GM12878 (cell line): Measurements from ENCODE around the gene GAGE12J. TPM values are rescaled to one million over a fixed set of nuclear protein-coding genes. Genes with fewer than 3 reads are reported as not detected.

Source experiments
- ATAC-seq: fragments of 200-7000 bp; cut with Tn5 transposase; 3 replicates; pipeline ENCODE4 v1.9.1; 2020; ENCODE audit warnings: mild to moderate bottlenecking, moderate library complexity
- BruUV-seq: library from RNA; stranded (reverse); fragments of 400-500 nt; replicated peaks from 2 replicates; lab custom pipeline; 2021; lab: Mats Ljungman, UMichigan
- CTCF ChIA-PET: fragments of 300-600 bp; sonication (Branson Sonifier 250); formaldehyde crosslinking; extraction: SDS; loops from one replicate; lab custom pipeline; 2021; ENCODE audit warnings: inconsistent platforms; lab: Yijun Ruan, JAX
- POLR2A ChIA-PET: fragments of 350-600 bp; formaldehyde crosslinking; extraction: SDS; loops from one replicate; lab custom pipeline; 2021; ENCODE audit warnings: inconsistent platforms; lab: Charles Lee
- RAD21 ChIA-PET: fragments of 300-600 bp; sonication (Branson Sonifier 250); formaldehyde crosslinking; loops from one replicate; lab custom pipeline; 2023; ENCODE audit warnings: antibody characterized with exemption; ENCODE audit not compliant: unreplicated experiment; lab: Charles Lee
- SMC1A ChIA-PET: fragments of 300-600 bp; sonication (Branson Sonifier 250); formaldehyde crosslinking; loops from one replicate; lab custom pipeline; 2023; ENCODE audit not compliant: unreplicated experiment, uncharacterized antibody; lab: Charles Lee
- DNase-seq: peaks from one replicate; pipeline ENCODE4 v3.0.0-alpha.2; 2011; ENCODE audit warnings: low read depth, low spot score
- FAIRE-seq: peaks from 3 replicates; lab custom pipeline; 2011; peaks lifted over from hg19 to GRCh38; lab: Jason Lieb, UNC
- H2AFZ ChIP-seq: 2 replicates; pipeline ENCODE4 v1.6.0; 2011; ENCODE audit warnings: low read depth, low read length, control low read depth; ENCODE audit not compliant: control insufficient read depth
- H3K27ac ChIP-seq: 2 replicates; pipeline ENCODE4 v1.5.1; 2011; ENCODE audit warnings: control low read depth; ENCODE audit not compliant: control insufficient read depth, insufficient read depth
- H3K27me3 ChIP-seq, 2 experiments: replicated peaks in 1 of 2; 2 replicates each; pipeline versions ENCODE4 v1.6.0 to v1.6.1; 2011; ENCODE audit warnings: low read length in 1 of 2; ENCODE audit not compliant: control insufficient read depth in 2 of 2, insufficient read depth in 2 of 2
- H3K36me3 ChIP-seq, 2 experiments: 2 replicates each; pipeline ENCODE4 v1.5.1; 2011; ENCODE audit warnings: low read length in 1 of 2; ENCODE audit not compliant: control insufficient read depth in 2 of 2, insufficient read depth in 2 of 2
- H3K4me1 ChIP-seq: 2 replicates; pipeline ENCODE4 v1.6.1; 2011; ENCODE audit warnings: mild to moderate bottlenecking, low read length, moderate library complexity, mixed read lengths; ENCODE audit not compliant: control insufficient read depth, insufficient read depth
- H3K4me2 ChIP-seq: 2 replicates; pipeline ENCODE4 v1.6.0; 2011; ENCODE audit warnings: control low read depth; ENCODE audit not compliant: control insufficient read depth, insufficient read depth
- H3K4me3 ChIP-seq: fragments of 200-600 bp; sonication (generic); 2 replicates; pipeline ENCODE4 v1.5.1; 2016
- H3K79me2 ChIP-seq: 2 replicates; pipeline ENCODE4 v1.6.0; 2011; ENCODE audit warnings: low read length; ENCODE audit not compliant: control insufficient read depth, insufficient read depth
- H3K9ac ChIP-seq: 2 replicates; pipeline ENCODE4 v1.8.0; 2011; ENCODE audit warnings: low read length, control low read depth, mixed read lengths; ENCODE audit not compliant: control insufficient read depth, insufficient read depth
- H3K9me3 ChIP-seq: replicated peaks from 3 replicates; pipeline ENCODE4 v1.5.1; 2011; ENCODE audit warnings: mild to moderate bottlenecking, low read length; ENCODE audit not compliant: control insufficient read depth, insufficient read depth
- H4K20me1 ChIP-seq: 2 replicates; pipeline ENCODE4 v1.6.0; 2011; ENCODE audit not compliant: control insufficient read depth, insufficient read depth
- ATF7 ChIP-seq: fragments of 450-650 bp; IDR thresholded peaks from 2 replicates; pipeline ENCODE4 v1.6.1; 2016; ENCODE audit warnings: low read depth, mild to moderate bottlenecking
- CBX3 ChIP-seq: fragments of 200-600 bp; sonication (generic); IDR thresholded peaks from 2 replicates; pipeline ENCODE4 v1.6.1; 2016; ENCODE audit warnings: low read depth, borderline replicate concordance
- CEBPB ChIP-seq, 2 experiments: fragments of 150-350 bp in 1 of 2; IDR thresholded peaks; 2 replicates each; pipeline ENCODE4 v1.6.1; 2012 to 2014; ENCODE audit warnings: low read depth in 2 of 2, low read length in 2 of 2, borderline replicate concordance in 1 of 2, inconsistent platforms in 1 of 2
- ETV6 ChIP-seq, 2 experiments: fragments of 450-650 bp in 1 of 2; IDR thresholded peaks in 1 of 2; conservative IDR thresholded peaks in 1 of 2; 2 replicates each; pipeline ENCODE4 v1.6.1; 2014; ENCODE audit warnings: antibody characterized with exemption in 1 of 2, borderline replicate concordance in 1 of 2, low read depth in 1 of 2, mild to moderate bottlenecking in 1 of 2, moderate library complexity in 1 of 2
- HCFC1 ChIP-seq: fragments of 150-350 bp; IDR thresholded peaks from 2 replicates; pipeline ENCODE4 v1.6.1; 2014; ENCODE audit warnings: low read length
- KDM1A ChIP-seq: fragments of 200-600 bp; sonication (generic); IDR thresholded peaks from 2 replicates; pipeline ENCODE4 v1.6.1; 2016; ENCODE audit warnings: borderline replicate concordance
- KLF5 ChIP-seq: fragments of 450-650 bp; IDR thresholded peaks from 2 replicates; pipeline ENCODE4 v1.6.1; 2014; ENCODE audit warnings: mild to moderate bottlenecking; ENCODE audit not compliant: partially characterized antibody
- LARP7 ChIP-seq: fragments of 450-650 bp; IDR thresholded peaks from 2 replicates; pipeline ENCODE4 v1.6.1; 2017; ENCODE audit warnings: mild to moderate bottlenecking
- MEF2A ChIP-seq: IDR thresholded peaks from 2 replicates; pipeline ENCODE4 v1.6.1; 2011; ENCODE audit warnings: low read depth, mild to moderate bottlenecking, low read length, moderate library complexity; ENCODE audit not compliant: insufficient read depth
- MTA3 ChIP-seq: IDR thresholded peaks from 2 replicates; pipeline ENCODE4 v1.6.1; 2012; ENCODE audit warnings: low read length, inconsistent platforms, borderline replicate concordance
- SREBF1 ChIP-seq: IDR thresholded peaks from 2 replicates; pipeline ENCODE4 v1.6.1; 2012; ENCODE audit warnings: mild to moderate bottlenecking, low read length
- TARDBP ChIP-seq: IDR thresholded peaks from 2 replicates; pipeline ENCODE4 v1.6.1; 2016; ENCODE audit warnings: borderline replicate concordance
- YBX1 ChIP-seq: fragments of 450-650 bp; IDR thresholded peaks from 2 replicates; pipeline ENCODE4 v1.6.1; 2016; ENCODE audit warnings: antibody characterized with exemption
- WGBS: methylation state at CpG from one replicate; pipeline ENCODE4 v1.1.6; 2016; ENCODE audit warnings: low lambda C conversion rate; ENCODE audit not compliant: insufficient replicate concordance, insufficient coverage; ENCODE audit errors: missing lambda C conversion rate; 5-methylcytosine and 5-hydroxymethylcytosine counted together
- in situ Hi-C: fragments of 300-500 bp; cut with MboI; formaldehyde crosslinking; loops from 9 replicates; pipeline ENCODE4 v1.14.3; 2018; ENCODE audit warnings: mixed read lengths
- intact Hi-C: fragments of 100-400 bp; cut with micrococcal nuclease; formaldehyde crosslinking; loops from one replicate; pipeline ENCODE4 v1.14.2; 2022; ENCODE audit not compliant: unreplicated experiment
- polyA plus RNA-seq, 11 experiments: library from polyadenylated mRNA; depleted of rRNA in 4 of 11; unstranded in 6 of 11; stranded (reverse) in 5 of 11; fragments of >200 nt; fragmentation: Nextera tagmentation in 4 of 11; fragmentation: Illumina TruSeq in 1 of 11; extraction: Ambion mirVana in 4 of 11; extraction: Trizol in 1 of 11; gene quantifications; 1 replicate in 1 of 11; 2 replicates in 10 of 11; pipeline versions ENCODE4 v1.2.1 to v1.2.3, GENCODE V29; 2011 to 2016; ENCODE audit warnings: inconsistent platforms in 2 of 11, missing spikeins in 2 of 11, low read depth in 1 of 11
- total RNA-seq, 4 experiments: library from RNA; depleted of rRNA in 3 of 4; stranded (reverse); fragments of >200 nt in 3 of 4; fragmentation: Illumina TruSeq in 1 of 4; extraction: Trizol in 1 of 4; gene quantifications; 2 replicates each; pipeline versions ENCODE4 v1.2.1 to v1.2.3, GENCODE V29; 2013 to 2021
- TF ChIP-seq, protein P1 (sequence below): IDR thresholded peaks from 2 replicates; pipeline ENCODE4 v1.6.1; 2011; ENCODE audit warnings: borderline replicate concordance, low read depth, mild to moderate bottlenecking, moderate library complexity, mixed read lengths, low read length; ENCODE audit not compliant: insufficient read depth; ENCODE audit errors: extremely low read length
- TF ChIP-seq, protein P2 (sequence below): IDR thresholded peaks from 2 replicates; pipeline ENCODE4 v1.6.1; 2012; ENCODE audit warnings: mild to moderate bottlenecking, low read depth, low read length
- TF ChIP-seq, protein P3 (sequence below): fragments of 450-650 bp; IDR thresholded peaks from 2 replicates; pipeline ENCODE4 v1.6.1; 2014; ENCODE audit warnings: mild to moderate bottlenecking

GAGE12J gene
- total and polyA plus RNA-seq, 10 of the 15 experiments (the other 5 are each of a cell fraction or from before 2014, with no cell fraction given), result not detected

- TF ChIP-seq, protein P1, sequence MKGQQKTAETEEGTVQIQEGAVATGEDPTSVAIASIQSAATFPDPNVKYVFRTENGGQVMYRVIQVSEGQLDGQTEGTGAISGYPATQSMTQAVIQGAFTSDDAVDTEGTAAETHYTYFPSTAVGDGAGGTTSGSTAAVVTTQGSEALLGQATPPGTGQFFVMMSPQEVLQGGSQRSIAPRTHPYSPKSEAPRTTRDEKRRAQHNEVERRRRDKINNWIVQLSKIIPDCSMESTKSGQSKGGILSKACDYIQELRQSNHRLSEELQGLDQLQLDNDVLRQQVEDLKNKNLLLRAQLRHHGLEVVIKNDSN, result no peak
- TF ChIP-seq KLF5, result no peak
- TF ChIP-seq, protein P2, sequence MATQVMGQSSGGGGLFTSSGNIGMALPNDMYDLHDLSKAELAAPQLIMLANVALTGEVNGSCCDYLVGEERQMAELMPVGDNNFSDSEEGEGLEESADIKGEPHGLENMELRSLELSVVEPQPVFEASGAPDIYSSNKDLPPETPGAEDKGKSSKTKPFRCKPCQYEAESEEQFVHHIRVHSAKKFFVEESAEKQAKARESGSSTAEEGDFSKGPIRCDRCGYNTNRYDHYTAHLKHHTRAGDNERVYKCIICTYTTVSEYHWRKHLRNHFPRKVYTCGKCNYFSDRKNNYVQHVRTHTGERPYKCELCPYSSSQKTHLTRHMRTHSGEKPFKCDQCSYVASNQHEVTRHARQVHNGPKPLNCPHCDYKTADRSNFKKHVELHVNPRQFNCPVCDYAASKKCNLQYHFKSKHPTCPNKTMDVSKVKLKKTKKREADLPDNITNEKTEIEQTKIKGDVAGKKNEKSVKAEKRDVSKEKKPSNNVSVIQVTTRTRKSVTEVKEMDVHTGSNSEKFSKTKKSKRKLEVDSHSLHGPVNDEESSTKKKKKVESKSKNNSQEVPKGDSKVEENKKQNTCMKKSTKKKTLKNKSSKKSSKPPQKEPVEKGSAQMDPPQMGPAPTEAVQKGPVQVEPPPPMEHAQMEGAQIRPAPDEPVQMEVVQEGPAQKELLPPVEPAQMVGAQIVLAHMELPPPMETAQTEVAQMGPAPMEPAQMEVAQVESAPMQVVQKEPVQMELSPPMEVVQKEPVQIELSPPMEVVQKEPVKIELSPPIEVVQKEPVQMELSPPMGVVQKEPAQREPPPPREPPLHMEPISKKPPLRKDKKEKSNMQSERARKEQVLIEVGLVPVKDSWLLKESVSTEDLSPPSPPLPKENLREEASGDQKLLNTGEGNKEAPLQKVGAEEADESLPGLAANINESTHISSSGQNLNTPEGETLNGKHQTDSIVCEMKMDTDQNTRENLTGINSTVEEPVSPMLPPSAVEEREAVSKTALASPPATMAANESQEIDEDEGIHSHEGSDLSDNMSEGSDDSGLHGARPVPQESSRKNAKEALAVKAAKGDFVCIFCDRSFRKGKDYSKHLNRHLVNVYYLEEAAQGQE, result no peak
- no peak for TF ChIP-seq MEF2A
Observed at GRCh38 chrX:49286581-49286980, 35.3 kb upstream of the GAGE12J start (continued).

DNA sequence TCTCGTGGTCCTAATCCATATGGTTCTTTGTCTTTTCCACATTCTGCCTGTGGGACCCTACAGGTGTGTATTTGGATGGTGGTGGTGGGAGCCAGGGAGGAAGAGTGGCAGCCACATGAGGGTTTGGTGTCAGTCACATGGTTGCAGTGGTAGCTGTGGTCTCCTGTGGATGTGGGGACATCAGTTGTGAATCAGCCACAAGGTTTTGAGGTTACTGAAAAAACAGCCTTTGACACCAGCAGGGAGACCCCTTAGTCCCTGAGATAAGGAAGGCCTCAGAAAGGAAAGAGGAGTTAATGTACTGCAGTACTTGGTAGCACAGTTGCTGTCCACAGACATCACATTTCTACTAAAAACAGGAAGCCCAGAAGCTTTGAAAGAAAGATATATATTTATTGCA is 34.2 kb upstream of the GAGE12J start:
- no peak for DNase-seq
- no peaks in the 10 kb centered on the region for H3K79me2 ChIP-seq
- no peaks in the 10 kb centered on the region for H3K9me3 ChIP-seq
- ChIA-PET RAD21 (no interaction called here), SMC1A (no interaction called here), CTCF (no interaction called here), POLR2A (no interaction called here)
- FAIRE-seq, result no peak
- no peaks in the 10 kb centered on the region for H3K4me1 ChIP-seq
- no peak overlapping the region for H3K4me3 ChIP-seq
- in situ Hi-C loops (no loop called here), intact Hi-C loops (no loop called here)
- no TSS peak for BruUV-seq
- no peak overlapping the region for H3K27ac ChIP-seq
- no peak overlapping the region for H2AFZ ChIP-seq
- H3K36me3 ChIP-seq, result no peaks in the 10 kb centered on the region
- H3K4me2 ChIP-seq, result no peak overlapping the region
- 50% methylated on average over 1 of the region's 1 CpG for WGBS
- no peaks in the 10 kb centered on the region for H4K20me1 ChIP-seq
- no peaks in the 10 kb centered on the region for H3K27me3 ChIP-seq
- H3K9ac ChIP-seq, result no peak overlapping the region
- ATAC-seq, result no peak
- TF ChIP-seq KDM1A, result no peak
- no peak for TF ChIP-seq LARP7
- no peak for TF ChIP-seq MTA3
- TF ChIP-seq ATF7, result no peak
- no peak for TF ChIP-seq CBX3
- TF ChIP-seq SREBF1, result no peak
- TF ChIP-seq TARDBP, result no peak
- no peak for TF ChIP-seq ETV6 (conservative IDR thresholded peaks at IDR 0.05 in 1 of 2, IDR thresholded peaks at IDR 0.05 in 1 of 2; ENCODE audit: borderline replicate concordance in 1 of 2, low read depth in 1 of 2)
- TF ChIP-seq YBX1, result no peak
- TF ChIP-seq CEBPB (IDR thresholded peaks at IDR 0.05; ENCODE audit: borderline replicate concordance in 1 of 2, low read depth in 2 of 2, low read length in 2 of 2), result no peak
- no peak for TF ChIP-seq HCFC1
- TF ChIP-seq, protein P3, sequence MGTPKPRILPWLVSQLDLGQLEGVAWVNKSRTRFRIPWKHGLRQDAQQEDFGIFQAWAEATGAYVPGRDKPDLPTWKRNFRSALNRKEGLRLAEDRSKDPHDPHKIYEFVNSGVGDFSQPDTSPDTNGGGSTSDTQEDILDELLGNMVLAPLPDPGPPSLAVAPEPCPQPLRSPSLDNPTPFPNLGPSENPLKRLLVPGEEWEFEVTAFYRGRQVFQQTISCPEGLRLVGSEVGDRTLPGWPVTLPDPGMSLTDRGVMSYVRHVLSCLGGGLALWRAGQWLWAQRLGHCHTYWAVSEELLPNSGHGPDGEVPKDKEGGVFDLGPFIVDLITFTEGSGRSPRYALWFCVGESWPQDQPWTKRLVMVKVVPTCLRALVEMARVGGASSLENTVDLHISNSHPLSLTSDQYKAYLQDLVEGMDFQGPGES, result no peak
